Astrocyte (in vitro differentiated cells and primary cell): ENCODE data around the gene INTS6. TPM values are rescaled to one million over a fixed set of nuclear protein-coding genes. Genes with fewer than 3 reads are reported as not detected.
"Not testable (repeated sequence)": the region's sequence is repeated elsewhere in the genome, so short reads cannot be mapped to it uniquely, and the experiment has no call there.

Experiments
- DNase-seq: peaks from one replicate; pipeline ENCODE4 v3.0.0-alpha.2; 2010; ENCODE audit warnings: low read depth
- FAIRE-seq: peaks from 2 replicates; lab custom pipeline; 2011; peaks lifted over from hg19 to GRCh38; lab: Jason Lieb, UNC
- H2AFZ ChIP-seq: 2 replicates; pipeline ENCODE4 v1.6.0; 2012; ENCODE audit warnings: low read depth, low read length, inconsistent platforms
- H3K27ac ChIP-seq: 2 replicates; pipeline ENCODE4 v1.5.1; 2011; ENCODE audit warnings: low read depth, low read length, inconsistent platforms
- H3K27me3 ChIP-seq: 2 replicates; pipeline ENCODE4 v1.6.0; 2011; ENCODE audit warnings: low read length, inconsistent platforms; ENCODE audit not compliant: insufficient read depth
- H3K36me3 ChIP-seq: 2 replicates; pipeline ENCODE4 v1.5.1; 2011; ENCODE audit warnings: low read length, inconsistent platforms; ENCODE audit not compliant: insufficient read depth
- H3K4me1 ChIP-seq: 2 replicates; pipeline ENCODE4 v1.5.1; 2011; ENCODE audit warnings: low read length, inconsistent platforms; ENCODE audit not compliant: insufficient read depth
- H3K4me2 ChIP-seq: 2 replicates; pipeline ENCODE4 v1.6.0; 2012; ENCODE audit warnings: low read length, inconsistent platforms
- H3K4me3 ChIP-seq: 2 replicates; pipeline ENCODE4 v1.5.1; 2011; ENCODE audit warnings: low read depth, mild to moderate bottlenecking, low read length, inconsistent platforms; ENCODE audit not compliant: insufficient read depth
- H3K79me2 ChIP-seq: 2 replicates; pipeline ENCODE4 v1.6.0; 2012; ENCODE audit warnings: mild to moderate bottlenecking, low read length, inconsistent platforms; ENCODE audit not compliant: insufficient read depth
- H3K9ac ChIP-seq: 2 replicates; pipeline ENCODE4 v1.6.0; 2012; ENCODE audit warnings: mild to moderate bottlenecking, low read length, inconsistent platforms
- H3K9me3 ChIP-seq: 2 replicates; pipeline ENCODE4 v1.5.1; 2012; ENCODE audit warnings: low read depth, mild to moderate bottlenecking, low read length, inconsistent platforms; ENCODE audit not compliant: insufficient read depth
- H4K20me1 ChIP-seq: 2 replicates; pipeline ENCODE4 v1.6.0; 2012; ENCODE audit warnings: low read length, inconsistent platforms; ENCODE audit not compliant: insufficient read depth
- H3K27ac Mint-ChIP-seq: one replicate; pipeline ENCODE4 v1.8.0; 2021; ENCODE audit warnings: mild to moderate bottlenecking, mixed read lengths; ENCODE audit not compliant: unreplicated experiment
- H3K27me3 Mint-ChIP-seq: one replicate; pipeline ENCODE4 v1.8.0; 2021; ENCODE audit warnings: low read depth, mixed read lengths; ENCODE audit not compliant: unreplicated experiment
- H3K36me3 Mint-ChIP-seq: one replicate; pipeline ENCODE4 v1.8.0; 2021; ENCODE audit warnings: low read depth, mixed read lengths; ENCODE audit not compliant: unreplicated experiment
- H3K4me1 Mint-ChIP-seq: one replicate; pipeline ENCODE4 v1.8.0; 2021; ENCODE audit warnings: low read depth, mixed read lengths; ENCODE audit not compliant: unreplicated experiment
- H3K4me3 Mint-ChIP-seq: one replicate; pipeline ENCODE4 v1.8.0; 2021; ENCODE audit warnings: mild to moderate bottlenecking, moderate library complexity, mixed read lengths; ENCODE audit not compliant: unreplicated experiment
- H3K9me3 Mint-ChIP-seq: one replicate; pipeline ENCODE4 v1.8.0; 2021; ENCODE audit warnings: mild to moderate bottlenecking, mixed read lengths; ENCODE audit not compliant: unreplicated experiment
- CTCF ChIP-seq: IDR thresholded peaks from 2 replicates; pipeline ENCODE4 v1.5.1; 2011; ENCODE audit warnings: low read depth, mild to moderate bottlenecking, inconsistent platforms, low read length, moderate library complexity; ENCODE audit not compliant: insufficient read depth
- EZH2 ChIP-seq: IDR thresholded peaks from 2 replicates; pipeline ENCODE4 v1.6.1; 2012; ENCODE audit warnings: mild to moderate bottlenecking, low read length, inconsistent platforms; ENCODE audit not compliant: insufficient read depth
- total RNA-seq: library from RNA; stranded (reverse); gene quantifications from 2 replicates; pipeline ENCODE4 v1.2.1, GENCODE V29; 2021

Gene INTS6
- total RNA-seq, 1 donor from 2014 or later, result 47.6 TPM

- no peak overlapping the region for H3K27ac Mint-ChIP-seq
- peaks cover 15% of the 10 kb centered on the region for H3K36me3 ChIP-seq
- FAIRE-seq, result no peak
- H3K4me2 ChIP-seq, result no peak overlapping the region
- H3K4me1 Mint-ChIP-seq, result peaks cover 21% of the 10 kb centered on the region
- H3K27me3 ChIP-seq, result no peaks in the 10 kb centered on the region
- H3K27me3 Mint-ChIP-seq, result no peaks in the 10 kb centered on the region
- H3K9ac ChIP-seq, result no peak overlapping the region
- no peak for DNase-seq
- no peak for TF ChIP-seq EZH2
- no peak for TF ChIP-seq CTCF
- H3K4me3 ChIP-seq, result no peak overlapping the region
- no peak overlapping the region for H3K4me3 Mint-ChIP-seq
- no peaks in the 10 kb centered on the region for H3K9me3 ChIP-seq
- H4K20me1 ChIP-seq, result peaks cover 66% of the 10 kb centered on the region
- H3K36me3 Mint-ChIP-seq, result peaks cover 20% of the 10 kb centered on the region
- H3K4me1 ChIP-seq, result peaks cover 2% of the 10 kb centered on the region
- H2AFZ ChIP-seq, result no peak overlapping the region
- H3K79me2 ChIP-seq, result peaks cover 92% of the 10 kb centered on the region
- no peak overlapping the region for H3K27ac ChIP-seq
- H3K9me3 Mint-ChIP-seq, result peaks cover 3% of the 10 kb centered on the region
Observed at GRCh38 chr13:51416107-51416506, 36.7 kb downstream of the INTS6 start.

GRCh38 chr13:51415339-51415738 is 37.5 kb downstream of the INTS6 start:
- H3K27ac Mint-ChIP-seq, result peak overlapping the region; percentile 9
- H3K4me1 Mint-ChIP-seq, result peaks cover 17% of the 10 kb centered on the region
- not testable (repeated sequence) for H3K9me3 Mint-ChIP-seq, FAIRE-seq, H3K27ac ChIP-seq, H3K9me3 ChIP-seq, DNase-seq, H2AFZ ChIP-seq, H3K4me1 ChIP-seq, H3K4me3 Mint-ChIP-seq, H3K27me3 ChIP-seq, H3K27me3 Mint-ChIP-seq, H3K4me2 ChIP-seq, H3K9ac ChIP-seq, H3K4me3 ChIP-seq
- H3K36me3 ChIP-seq, result peaks cover 14% of the 10 kb centered on the region
- peaks cover 23% of the 10 kb centered on the region for H3K36me3 Mint-ChIP-seq
- H3K79me2 ChIP-seq, result peaks cover 90% of the 10 kb centered on the region
- peaks cover 59% of the 10 kb centered on the region for H4K20me1 ChIP-seq

GRCh38 chr13:51412431-51412830 is 40.4 kb downstream of the INTS6 start:
- H3K36me3 Mint-ChIP-seq, result peaks cover 25% of the 10 kb centered on the region
- peaks cover 62% of the 10 kb centered on the region for H4K20me1 ChIP-seq
- H3K4me2 ChIP-seq, result no peak overlapping the region
- H2AFZ ChIP-seq, result no peak overlapping the region
- DNase-seq (no peak), FAIRE-seq (no peak)
- peaks cover 10% of the 10 kb centered on the region for H3K36me3 ChIP-seq
- no peak overlapping the region for H3K4me3 ChIP-seq
- H3K27ac ChIP-seq, result no peak overlapping the region
- H3K27me3 ChIP-seq, result no peaks in the 10 kb centered on the region
- H3K27me3 Mint-ChIP-seq, result no peaks in the 10 kb centered on the region
- TF ChIP-seq CTCF (no peak), EZH2 (no peak)
- H3K27ac Mint-ChIP-seq, result no peak overlapping the region
- H3K79me2 ChIP-seq, result peaks cover 84% of the 10 kb centered on the region
- H3K4me3 Mint-ChIP-seq, result no peak overlapping the region
- no peaks in the 10 kb centered on the region for H3K9me3 ChIP-seq
- H3K4me1 ChIP-seq, result no peaks in the 10 kb centered on the region
- H3K9me3 Mint-ChIP-seq, result peaks cover 3% of the 10 kb centered on the region
- H3K9ac ChIP-seq, result no peak overlapping the region
- H3K4me1 Mint-ChIP-seq, result peaks cover 17% of the 10 kb centered on the region
